ENCODE measurements around the gene RRP12. TPM values are rescaled to one million over a fixed set of nuclear protein-coding genes. Genes with fewer than 3 reads are reported as not detected.

RRP12 gene
- total RNA-seq, 4 donors from 2014 or later = 14.7 to 50.7 (median 24.4) TPM

DNA sequence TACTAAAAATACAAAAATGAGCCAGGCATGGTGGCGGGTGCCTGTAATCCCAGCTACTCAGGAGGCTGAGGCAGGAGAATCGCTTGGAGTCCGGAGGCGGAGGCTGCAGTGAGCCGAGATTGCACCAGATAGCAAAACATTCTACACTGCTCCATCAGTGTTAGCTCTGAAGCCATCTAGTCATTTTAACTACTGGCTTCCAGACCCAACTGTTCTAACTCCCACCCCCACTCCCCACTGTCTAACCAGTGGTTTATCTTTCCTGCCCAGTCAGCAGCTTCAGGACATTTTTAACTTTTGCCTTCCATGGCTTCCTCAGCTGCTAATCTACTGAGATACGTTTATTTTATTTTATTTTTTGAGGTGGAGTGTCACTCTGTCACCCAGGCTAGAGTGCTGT lies 88.2 kb downstream of the RRP12 start:
- Histone ChIP-seq H3K9me3 (no peaks in the 10 kb centered on the region), H3K4me3 (no peak overlapping the region), H3K4me1 (no peaks in the 10 kb centered on the region), H3K36me3 (no peaks in the 10 kb centered on the region), H3K27ac (no peak overlapping the region), H3K27me3 (no peaks in the 10 kb centered on the region)
- TF ChIP-seq POLR2A (IDR thresholded peaks at IDR 0.05) (no peak), EP300 (IDR thresholded peaks at IDR 0.05) (no peak)
- TF ChIP-seq, protein P1, sequence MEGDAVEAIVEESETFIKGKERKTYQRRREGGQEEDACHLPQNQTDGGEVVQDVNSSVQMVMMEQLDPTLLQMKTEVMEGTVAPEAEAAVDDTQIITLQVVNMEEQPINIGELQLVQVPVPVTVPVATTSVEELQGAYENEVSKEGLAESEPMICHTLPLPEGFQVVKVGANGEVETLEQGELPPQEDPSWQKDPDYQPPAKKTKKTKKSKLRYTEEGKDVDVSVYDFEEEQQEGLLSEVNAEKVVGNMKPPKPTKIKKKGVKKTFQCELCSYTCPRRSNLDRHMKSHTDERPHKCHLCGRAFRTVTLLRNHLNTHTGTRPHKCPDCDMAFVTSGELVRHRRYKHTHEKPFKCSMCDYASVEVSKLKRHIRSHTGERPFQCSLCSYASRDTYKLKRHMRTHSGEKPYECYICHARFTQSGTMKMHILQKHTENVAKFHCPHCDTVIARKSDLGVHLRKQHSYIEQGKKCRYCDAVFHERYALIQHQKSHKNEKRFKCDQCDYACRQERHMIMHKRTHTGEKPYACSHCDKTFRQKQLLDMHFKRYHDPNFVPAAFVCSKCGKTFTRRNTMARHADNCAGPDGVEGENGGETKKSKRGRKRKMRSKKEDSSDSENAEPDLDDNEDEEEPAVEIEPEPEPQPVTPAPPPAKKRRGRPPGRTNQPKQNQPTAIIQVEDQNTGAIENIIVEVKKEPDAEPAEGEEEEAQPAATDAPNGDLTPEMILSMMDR (IDR thresholded peaks at IDR 0.05) = no peak
- DNase-seq (ENCODE audit: low spot score in 2 of 2) = no peak
- WGBS, 2 donors = 81 to 85% methylated on average over 6 of the region's 6 CpGs

DNA sequence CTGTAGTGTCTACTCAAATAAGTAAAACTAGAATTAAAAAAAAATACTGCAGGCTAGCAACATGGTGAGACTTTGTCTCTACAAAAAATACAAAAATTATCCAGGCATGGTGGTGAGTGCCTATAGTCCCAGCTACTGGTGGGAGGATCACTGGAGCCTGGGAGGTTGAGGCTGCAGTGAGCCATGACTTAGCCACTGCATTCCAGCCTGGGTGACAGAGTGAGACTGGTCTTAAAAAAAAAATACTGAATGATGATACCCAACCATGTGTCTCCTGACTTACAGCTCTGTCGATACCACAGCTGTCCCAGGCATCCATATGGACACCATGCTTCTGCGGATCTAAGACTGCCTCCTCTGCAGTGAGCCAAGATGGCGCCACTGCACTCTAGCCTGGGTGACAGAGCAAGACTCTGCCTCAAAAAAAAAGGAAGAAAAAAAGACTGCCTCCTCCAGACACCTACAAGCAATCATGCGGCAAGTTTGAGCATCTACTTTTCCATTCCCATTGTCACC lies 90.0 kb downstream of the RRP12 start:
- 94 to 97% methylated on average over 4 of the region's 4 CpGs for WGBS, 2 donors
- Histone ChIP-seq H3K4me1 (no peaks in the 10 kb centered on the region), H3K36me3 (no peaks in the 10 kb centered on the region), H3K4me3 (no peak overlapping the region), H3K27me3 (no peaks in the 10 kb centered on the region), H3K9me3 (no peaks in the 10 kb centered on the region), H3K27ac (no peak overlapping the region)
- no peak for TF ChIP-seq EP300 (IDR thresholded peaks at IDR 0.05)
- TF ChIP-seq, protein P1 (IDR thresholded peaks at IDR 0.05) = no peak
- no peak for TF ChIP-seq POLR2A (IDR thresholded peaks at IDR 0.05)
- DNase-seq (ENCODE audit: low spot score in 2 of 2) = no peak

DNA sequence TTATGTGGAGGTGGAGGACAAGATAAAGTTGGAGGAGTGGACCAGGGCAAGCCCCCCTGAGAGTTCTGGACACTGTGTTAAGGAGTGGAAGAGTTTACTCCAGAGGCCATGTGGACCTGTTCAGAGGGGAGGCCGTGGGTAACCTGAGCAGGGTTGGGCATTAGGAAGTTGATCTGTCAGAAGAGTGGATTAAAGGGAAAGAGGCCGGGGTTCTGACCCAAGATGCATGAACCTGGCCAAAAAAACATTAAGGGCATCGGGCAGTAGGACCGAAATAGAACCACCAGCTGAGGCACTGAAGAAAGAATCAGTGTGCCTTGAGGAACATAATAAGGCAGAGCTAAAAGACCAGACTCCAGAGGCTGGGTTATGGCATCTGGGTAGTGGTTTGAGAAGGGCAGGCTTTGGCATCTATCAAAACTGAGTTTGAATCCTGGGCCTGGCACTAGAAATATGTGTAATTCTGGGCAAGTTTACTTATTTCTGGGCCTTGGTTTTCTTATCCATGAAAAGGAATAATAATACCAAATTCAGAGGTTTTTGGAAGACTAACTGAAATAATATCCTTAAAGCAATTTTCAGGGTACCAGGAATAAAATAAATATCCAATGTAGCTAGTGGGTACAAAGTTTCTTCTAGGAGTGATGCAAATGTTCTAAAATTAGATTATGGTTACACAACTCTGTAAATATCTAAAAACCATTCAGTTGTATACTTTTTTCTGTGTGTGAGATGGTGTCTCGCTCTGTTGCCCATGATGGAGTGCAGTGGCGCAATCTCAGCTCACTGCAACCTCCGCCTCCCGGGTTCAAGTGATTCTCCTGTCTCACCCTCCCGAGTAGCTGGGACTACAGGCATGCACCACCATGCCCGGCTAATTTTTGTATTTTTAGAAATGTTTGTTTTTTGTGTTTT lies 93.0 kb downstream of the RRP12 start:
- Histone ChIP-seq H3K4me1 (no peaks in the 10 kb centered on the region), H3K27me3 (no peaks in the 10 kb centered on the region), H3K4me3 (no peak overlapping the region), H3K36me3 (no peaks in the 10 kb centered on the region), H3K27ac (no peak overlapping the region), H3K9me3 (no peaks in the 10 kb centered on the region)
- TF ChIP-seq, protein P1 (IDR thresholded peaks at IDR 0.05) = no peak
- TF ChIP-seq POLR2A (IDR thresholded peaks at IDR 0.05) (no peak), EP300 (IDR thresholded peaks at IDR 0.05) (no peak)
- WGBS, 2 donors = 76 to 84% methylated on average over 10 of the region's 10 CpGs
- DNase-seq (ENCODE audit: low spot score in 2 of 2) = no peak

DNA sequence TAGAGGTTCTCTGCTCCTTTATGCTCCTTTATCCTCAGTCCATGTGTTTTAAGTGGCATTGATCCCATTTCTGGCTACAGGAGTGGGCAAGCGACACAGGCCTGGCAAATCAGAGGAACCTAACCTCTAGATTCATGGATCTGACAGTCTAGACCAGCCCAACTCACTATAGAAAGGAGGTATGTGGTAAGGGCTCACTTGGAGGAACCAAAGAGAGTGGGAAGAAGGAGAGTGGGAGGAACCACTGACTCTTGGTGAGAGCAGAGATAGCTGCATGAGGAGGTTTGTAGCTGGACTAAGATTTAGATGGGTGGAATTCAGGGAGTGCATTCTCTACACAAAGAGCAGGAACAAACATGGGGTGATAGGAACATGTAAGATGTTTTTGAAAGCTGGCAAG lies 93.7 kb downstream of the RRP12 start:
- 85 to 95% methylated on average over 1 of the region's 1 CpG for WGBS, 2 donors
- Histone ChIP-seq H3K27me3 (no peaks in the 10 kb centered on the region), H3K4me1 (no peaks in the 10 kb centered on the region), H3K4me3 (no peak overlapping the region), H3K36me3 (no peaks in the 10 kb centered on the region), H3K9me3 (no peaks in the 10 kb centered on the region), H3K27ac (no peak overlapping the region)
- TF ChIP-seq, protein P1 (IDR thresholded peaks at IDR 0.05) = no peak
- TF ChIP-seq POLR2A (IDR thresholded peaks at IDR 0.05) (no peak), EP300 (IDR thresholded peaks at IDR 0.05) (no peak)
- no peak for DNase-seq (ENCODE audit: low spot score in 2 of 2)

Small RNAs within 50 kb of the gene (small RNA-seq; reads per million reads assigned to genes)
- not detected for gene RF00019

Other genes with a start within 250 kb of the RRP12 start
- 1 to 10 TPM in 2 of 4 donors, under 1 TPM in 2; 0.78 to 3.1 (median 1.3) TPM for gene SLIT1, start 215.4 kb downstream of the RRP12 start, total RNA-seq
- 100 to 1,000 TPM in 1 of 4 donors, 10 to 100 TPM in 3; 37.5 to 109 (median 77.7) TPM for gene ARHGAP19, start 108.7 kb downstream of the RRP12 start, total RNA-seq
- gene FRAT1, start 82.1 kb downstream of the RRP12 start, total RNA-seq = 10 to 100 TPM in 1 of 4 donors, 1 to 10 TPM in 3; 6.8 to 10.0 (median 8.5) TPM
- gene FRAT2, start 66.6 kb downstream of the RRP12 start, total RNA-seq = 10 to 100 TPM; 14.6 to 28.2 (median 23.3) TPM
- 100 to 1,000 TPM; 142 to 166 (median 155) TPM for gene PGAM1, start 24.9 kb upstream of the RRP12 start, total RNA-seq
- 10 to 100 TPM; 21.6 to 40.8 (median 33.4) TPM for gene EXOSC1, start 44.7 kb upstream of the RRP12 start, total RNA-seq
- gene ZDHHC16, start 44.8 kb upstream of the RRP12 start, total RNA-seq = 10 to 100 TPM; 26.4 to 50.4 (median 36.0) TPM
- gene MMS19, start 97.1 kb upstream of the RRP12 start, total RNA-seq = 10 to 100 TPM; 80.4 to 90.2 (median 88.4) TPM
- gene UBTD1, start 97.6 kb upstream of the RRP12 start, total RNA-seq = 10 to 100 TPM in 3 of 4 donors, 1 to 10 TPM in 1; 9.4 to 17.1 (median 16.5) TPM
- 1 to 10 TPM in 1 of 4 donors, under 1 TPM in 1, not detected in 2; 0.22 to 1.0 TPM for gene ANKRD2, start 171.4 kb upstream of the RRP12 start, total RNA-seq
- 10 to 100 TPM in 3 of 4 donors, 1 to 10 TPM in 1; 3.6 to 31.6 (median 25.3) TPM for gene HOGA1, start 183.0 kb upstream of the RRP12 start, total RNA-seq
- 1 to 10 TPM; 1.1 to 1.7 (median 1.2) TPM for gene C10orf62, start 188.4 kb upstream of the RRP12 start, total RNA-seq
- 1 to 10 TPM; 3.7 to 8.2 (median 7.1) TPM for gene MORN4, start 232.2 kb upstream of the RRP12 start, total RNA-seq
- 10 to 100 TPM; 17.0 to 29.1 (median 21.0) TPM for gene PI4K2A, start 239.3 kb upstream of the RRP12 start, total RNA-seq